HL-60 (cell line): ENCODE data around the gene LRRC15.

Experiments used
- DNase-seq, 2 experiments: peaks; one replicate each; pipeline ENCODE4 v3.0.0-alpha.2; 2010 to 2020; ENCODE audit warnings: low read depth in 1 of 2, low spot score in 1 of 2
- H3K27ac ChIP-seq: fragments of 250-450 bp; sonication (Bioruptor Pico); replicated peaks from 2 replicates; pipeline ENCODE4 v1.5.1; 2020; ENCODE audit warnings: mild to moderate bottlenecking, moderate library complexity
- H3K27me3 ChIP-seq: fragments of 250-450 bp; sonication (Bioruptor Pico); 2 replicates; pipeline ENCODE4 v1.5.1; 2021; ENCODE audit warnings: mild to moderate bottlenecking, moderate library complexity; ENCODE audit not compliant: insufficient read depth, poor library complexity, severe bottlenecking
- H3K4me3 ChIP-seq: replicated peaks from 2 replicates; pipeline ENCODE4 v1.5.1; 2011; ENCODE audit warnings: mild to moderate bottlenecking, control low read depth, low read length; ENCODE audit not compliant: insufficient read depth
- GABPA ChIP-seq: IDR thresholded peaks from 2 replicates; pipeline ENCODE4 v1.6.1; 2012; ENCODE audit warnings: low read depth
- POLR2AphosphoS5 ChIP-seq: IDR thresholded peaks from 2 replicates; pipeline ENCODE4 v1.6.1; 2012; ENCODE audit warnings: low read depth
- SPI1 ChIP-seq: IDR thresholded peaks from 2 replicates; pipeline ENCODE4 v1.6.1; 2012; ENCODE audit warnings: low read depth, mild to moderate bottlenecking, borderline replicate concordance
- TF ChIP-seq, protein P1 (sequence below): IDR thresholded peaks from one replicate; pipeline ENCODE4 v1.5.1; 2011; ENCODE audit warnings: low read length, control low read depth, inconsistent platforms; ENCODE audit not compliant: insufficient read depth
- TF ChIP-seq, protein P2 (sequence below): IDR thresholded peaks from 2 replicates; pipeline ENCODE4 v1.6.1; 2012; ENCODE audit warnings: low read depth; ENCODE audit not compliant: insufficient replicate concordance

LRRC15 gene

DNA sequence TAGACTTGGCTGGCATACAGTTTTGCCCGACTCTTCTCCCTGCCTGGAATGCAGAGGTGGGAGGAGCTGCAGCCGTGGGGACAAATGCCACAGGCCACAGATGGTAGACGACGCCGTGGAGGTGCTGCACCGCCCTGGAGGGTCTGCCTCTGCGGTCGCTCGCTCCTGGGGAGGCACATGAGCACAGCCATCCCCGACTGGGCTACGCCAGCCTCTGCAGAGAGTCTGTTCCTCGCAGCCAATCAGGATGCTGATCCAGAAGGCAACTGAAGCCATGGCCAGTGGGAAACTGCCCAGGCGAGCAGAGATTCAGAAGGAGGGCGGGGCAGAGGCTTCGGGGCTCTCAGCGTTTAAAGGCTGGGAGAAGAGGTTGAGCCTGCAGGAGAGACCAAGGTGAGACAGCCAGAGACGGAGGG, 11.9 kb upstream of the LRRC15 start:
- TF ChIP-seq SPI1 (no peak), GABPA (no peak), POLR2AphosphoS5 (no peak)
- TF ChIP-seq, protein P1, sequence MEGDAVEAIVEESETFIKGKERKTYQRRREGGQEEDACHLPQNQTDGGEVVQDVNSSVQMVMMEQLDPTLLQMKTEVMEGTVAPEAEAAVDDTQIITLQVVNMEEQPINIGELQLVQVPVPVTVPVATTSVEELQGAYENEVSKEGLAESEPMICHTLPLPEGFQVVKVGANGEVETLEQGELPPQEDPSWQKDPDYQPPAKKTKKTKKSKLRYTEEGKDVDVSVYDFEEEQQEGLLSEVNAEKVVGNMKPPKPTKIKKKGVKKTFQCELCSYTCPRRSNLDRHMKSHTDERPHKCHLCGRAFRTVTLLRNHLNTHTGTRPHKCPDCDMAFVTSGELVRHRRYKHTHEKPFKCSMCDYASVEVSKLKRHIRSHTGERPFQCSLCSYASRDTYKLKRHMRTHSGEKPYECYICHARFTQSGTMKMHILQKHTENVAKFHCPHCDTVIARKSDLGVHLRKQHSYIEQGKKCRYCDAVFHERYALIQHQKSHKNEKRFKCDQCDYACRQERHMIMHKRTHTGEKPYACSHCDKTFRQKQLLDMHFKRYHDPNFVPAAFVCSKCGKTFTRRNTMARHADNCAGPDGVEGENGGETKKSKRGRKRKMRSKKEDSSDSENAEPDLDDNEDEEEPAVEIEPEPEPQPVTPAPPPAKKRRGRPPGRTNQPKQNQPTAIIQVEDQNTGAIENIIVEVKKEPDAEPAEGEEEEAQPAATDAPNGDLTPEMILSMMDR, result no peak
- TF ChIP-seq, protein P2, sequence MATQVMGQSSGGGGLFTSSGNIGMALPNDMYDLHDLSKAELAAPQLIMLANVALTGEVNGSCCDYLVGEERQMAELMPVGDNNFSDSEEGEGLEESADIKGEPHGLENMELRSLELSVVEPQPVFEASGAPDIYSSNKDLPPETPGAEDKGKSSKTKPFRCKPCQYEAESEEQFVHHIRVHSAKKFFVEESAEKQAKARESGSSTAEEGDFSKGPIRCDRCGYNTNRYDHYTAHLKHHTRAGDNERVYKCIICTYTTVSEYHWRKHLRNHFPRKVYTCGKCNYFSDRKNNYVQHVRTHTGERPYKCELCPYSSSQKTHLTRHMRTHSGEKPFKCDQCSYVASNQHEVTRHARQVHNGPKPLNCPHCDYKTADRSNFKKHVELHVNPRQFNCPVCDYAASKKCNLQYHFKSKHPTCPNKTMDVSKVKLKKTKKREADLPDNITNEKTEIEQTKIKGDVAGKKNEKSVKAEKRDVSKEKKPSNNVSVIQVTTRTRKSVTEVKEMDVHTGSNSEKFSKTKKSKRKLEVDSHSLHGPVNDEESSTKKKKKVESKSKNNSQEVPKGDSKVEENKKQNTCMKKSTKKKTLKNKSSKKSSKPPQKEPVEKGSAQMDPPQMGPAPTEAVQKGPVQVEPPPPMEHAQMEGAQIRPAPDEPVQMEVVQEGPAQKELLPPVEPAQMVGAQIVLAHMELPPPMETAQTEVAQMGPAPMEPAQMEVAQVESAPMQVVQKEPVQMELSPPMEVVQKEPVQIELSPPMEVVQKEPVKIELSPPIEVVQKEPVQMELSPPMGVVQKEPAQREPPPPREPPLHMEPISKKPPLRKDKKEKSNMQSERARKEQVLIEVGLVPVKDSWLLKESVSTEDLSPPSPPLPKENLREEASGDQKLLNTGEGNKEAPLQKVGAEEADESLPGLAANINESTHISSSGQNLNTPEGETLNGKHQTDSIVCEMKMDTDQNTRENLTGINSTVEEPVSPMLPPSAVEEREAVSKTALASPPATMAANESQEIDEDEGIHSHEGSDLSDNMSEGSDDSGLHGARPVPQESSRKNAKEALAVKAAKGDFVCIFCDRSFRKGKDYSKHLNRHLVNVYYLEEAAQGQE, result no peak
- Histone ChIP-seq H3K27ac (no peak overlapping the region), H3K4me3 (no peak overlapping the region), H3K27me3 (peaks cover 13% of the 10 kb centered on the region)
- DNase-seq, result no peak

DNA sequence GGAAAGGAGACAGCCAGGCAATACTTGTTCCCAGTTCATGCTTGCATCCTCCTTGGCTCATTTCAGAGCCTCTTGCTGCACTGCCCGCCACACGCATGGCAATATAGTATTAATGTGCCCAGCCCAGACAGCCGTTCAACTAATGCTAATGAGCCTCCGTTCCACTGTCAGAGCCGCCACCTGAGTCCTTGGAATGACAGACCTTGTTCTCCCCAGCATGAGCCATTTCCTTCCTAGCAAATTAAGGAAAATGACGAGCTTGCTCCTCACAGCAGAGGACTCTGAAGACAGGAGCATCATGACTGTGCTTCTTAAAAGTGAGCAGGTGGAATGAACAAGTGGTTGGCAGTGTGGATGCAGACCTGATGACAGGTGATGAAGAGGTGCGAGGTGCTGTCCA, 10.8 kb upstream of the LRRC15 start:
- H3K27ac ChIP-seq, result no peak overlapping the region
- peaks cover 15% of the 10 kb centered on the region for H3K27me3 ChIP-seq
- TF ChIP-seq, protein P2, result no peak
- DNase-seq, result no peak
- no peak overlapping the region for H3K4me3 ChIP-seq

DNA sequence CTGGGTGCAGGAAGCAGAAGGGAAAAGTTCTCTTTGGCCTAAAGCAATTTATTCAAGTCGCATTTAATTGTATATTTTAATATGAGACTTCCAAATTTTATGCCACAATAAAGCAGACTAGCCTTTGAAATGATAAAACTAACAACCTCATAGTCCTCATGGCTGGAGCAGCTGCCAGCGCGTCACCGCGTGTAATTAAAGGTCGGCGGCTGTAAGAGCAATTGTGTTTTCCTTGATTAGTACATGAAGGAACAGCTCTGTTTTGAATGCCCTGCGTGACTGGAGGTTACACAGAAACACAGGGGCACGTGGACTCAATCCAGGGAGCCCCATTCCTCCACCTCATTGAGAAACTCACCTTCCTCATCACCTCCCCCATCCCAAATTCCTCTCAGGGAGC, 10.1 kb upstream of the LRRC15 start:
- Histone ChIP-seq H3K4me3 (no peak overlapping the region), H3K27me3 (peaks cover 15% of the 10 kb centered on the region), H3K27ac (no peak overlapping the region)
- TF ChIP-seq, protein P1, result no peak
- no peak for TF ChIP-seq POLR2AphosphoS5
- TF ChIP-seq, protein P2, result no peak
- DNase-seq, result no peak

DNA sequence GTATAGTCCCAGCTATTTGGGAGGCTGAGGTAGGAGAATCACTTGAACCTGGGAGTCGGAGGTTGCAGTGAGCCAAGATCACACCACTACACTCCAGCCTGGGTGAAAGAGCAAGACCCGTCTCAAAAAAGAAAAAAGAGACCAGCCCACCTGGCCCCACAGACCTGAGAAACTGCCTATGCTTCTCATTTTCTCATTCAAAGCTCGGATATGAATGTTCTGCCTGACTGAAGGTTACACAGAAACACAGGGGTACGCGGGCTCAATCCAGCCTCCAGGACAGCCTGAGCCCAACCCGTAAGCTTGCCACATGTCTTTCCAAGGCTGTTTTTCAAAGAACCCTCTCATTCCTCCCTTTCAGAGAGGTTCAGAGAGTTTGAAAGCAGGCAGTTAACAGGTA, 9.7 kb upstream of the LRRC15 start:
- TF ChIP-seq GABPA (no peak), SPI1 (no peak), POLR2AphosphoS5 (no peak)
- TF ChIP-seq, protein P1, result no peak
- TF ChIP-seq, protein P2, result no peak
- Histone ChIP-seq H3K27ac (no peak overlapping the region), H3K4me3 (no peak overlapping the region), H3K27me3 (peaks cover 15% of the 10 kb centered on the region)
- no peak for DNase-seq
